Psoas muscle (tissue), 8 donors: ENCODE data around the gene SMIM12. TPM values are rescaled to one million over a fixed set of nuclear protein-coding genes. Genes with fewer than 3 reads are reported as not detected.
"Not testable (repeated sequence)": the region's sequence is repeated elsewhere in the genome, so short reads cannot be mapped to it uniquely, and the experiment has no call there.

ENCODE experiments used
- ATAC-seq, 4 donors: fragments of 200-7000 bp; cut with Tn5 transposase; one replicate each; pipeline ENCODE4 v1.9.1; 2020; ENCODE audit warnings: moderate library complexity in 3 of 4, mild to moderate bottlenecking in 2 of 4
- DNase-seq, 2 donors: peaks; one replicate each; pipeline ENCODE4 v3.0.0-alpha.2; 2020
- H3K27ac ChIP-seq: fragments of 200-600 bp; one replicate; pipeline ENCODE4 v1.8.0; 2022
- H3K27me3 ChIP-seq, 3 donors: fragments of 200-600 bp in 1 of 3; one replicate each; pipeline versions ENCODE4 v1.6.1 to v1.8.0; 2013 to 2022; ENCODE audit warnings: low read length in 2 of 3, mild to moderate bottlenecking in 2 of 3, moderate library complexity in 1 of 3; ENCODE audit not compliant: insufficient read depth in 3 of 3
- H3K36me3 ChIP-seq, 2 donors: fragments of 200-600 bp in 1 of 2; one replicate each; pipeline versions ENCODE4 v1.6.1 to v1.8.0; 2013 to 2022; ENCODE audit warnings: low read depth in 1 of 2, mild to moderate bottlenecking in 1 of 2, moderate library complexity in 1 of 2; ENCODE audit not compliant: insufficient read depth in 1 of 2
- H3K4me1 ChIP-seq: fragments of 200-600 bp; one replicate; pipeline ENCODE4 v1.8.0; 2022
- H3K4me3 ChIP-seq: fragments of 200-600 bp; one replicate; pipeline ENCODE4 v1.8.0; 2022; ENCODE audit warnings: mild to moderate bottlenecking
- H3K9me3 ChIP-seq: fragments of 200-600 bp; one replicate; pipeline ENCODE4 v1.8.0; 2022
- CTCF ChIP-seq: fragments of 200-600 bp; IDR thresholded peaks from one replicate; pipeline ENCODE4 v1.8.0; 2022; ENCODE audit warnings: antibody characterized with exemption
- WGBS, 3 donors: extraction: QIAGEN DNeasy Blood & Tissue Kit; methylation state at CpG; one replicate each; pipeline versions ENCODE4 v1.1.6 to v1.1.7; 2013; 5-methylcytosine and 5-hydroxymethylcytosine counted together
- intact Hi-C, 2 donors: fragments of 100-400 bp; cut with DNase I; formaldehyde crosslinking; loops; one replicate each; pipeline versions ENCODE4 v1.11.0 to v1.14.2; 2022
- polyA plus RNA-seq, 3 donors: library from polyadenylated mRNA; stranded (reverse); fragments of 200-250 nt; gene quantifications; one replicate each; pipeline ENCODE4 v1.2.3, GENCODE V29; 2013
- total RNA-seq, 4 donors: library from RNA; stranded (reverse); fragmentation: NEBNext Ultra II Directional in 2 of 4; extraction: Animal tissue kit (Norgen Biotek cat#: 25700) in 2 of 4; gene quantifications; one replicate each; pipeline versions ENCODE4 v1.2.1 to v1.2.4, GENCODE V29; 2021 to 2023
- donor health status: healthy with polysubstance abuse.
- donor health status: DM: no; HTN: no; CAD: no; lungs with moderate emphysema.
- donor health status: Bipolar disorder and iron deficiency.
- donor health status: healthy.
- donor health status: DM: yes; HTN: yes; CAD: no.
- donor health status: DM: no; HTN: no; CAD: no.
- donor health status: DM: no; HTN: no; CAD: no.
- donor health status: DM: yes; HTN: yes; CAD: no.

Gene SMIM12
- total and polyA plus RNA-seq, 7 donors: 17.9 to 140 (median 59.2) TPM

GRCh38 chr1:34825455-34826091 lies 34.0 kb downstream of the SMIM12 start:
- ATAC-seq (no peak), DNase-seq (no peak)
- no peak for TF ChIP-seq CTCF
- no peak overlapping the region for H3K27ac ChIP-seq
- H3K9me3 ChIP-seq: no peaks in the 10 kb centered on the region
- intact Hi-C loops: no loop called here
- no peak overlapping the region for H3K4me3 ChIP-seq
- H3K27me3 ChIP-seq: no peaks in the 10 kb centered on the region
- 63 to 67% (median 67%) methylated on average over 11 of the region's 11 CpGs for WGBS, 3 donors
- no peaks in the 10 kb centered on the region for H3K36me3 ChIP-seq
- no peaks in the 10 kb centered on the region for H3K4me1 ChIP-seq

GRCh38 chr1:34824817-34825454 lies 34.6 kb downstream of the SMIM12 start:
- ATAC-seq (no peak), DNase-seq (no peak)
- Histone ChIP-seq H3K9me3 (no peaks in the 10 kb centered on the region), H3K27ac (no peak overlapping the region), H3K36me3 (no peaks in the 10 kb centered on the region), H3K4me1 (no peaks in the 10 kb centered on the region), H3K27me3 (no peaks in the 10 kb centered on the region), H3K4me3 (no peak overlapping the region)
- 85 to 91% (median 89%) methylated on average over 3 of the region's 3 CpGs for WGBS, 3 donors
- intact Hi-C loops: no loop called here
- TF ChIP-seq CTCF: no peak

GRCh38 chr1:34822202-34822601 lies 37.3 kb downstream of the SMIM12 start:
- 82 to 92% (median 92%) methylated on average over 3 of the region's 3 CpGs for WGBS, 3 donors

GRCh38 chr1:34818862-34819261 lies 40.7 kb downstream of the SMIM12 start:
- intact Hi-C loops, H3K36me3 ChIP-seq, H3K27me3 ChIP-seq, H3K27ac ChIP-seq, H3K4me1 ChIP-seq, H3K4me3 ChIP-seq, H3K9me3 ChIP-seq, ATAC-seq, DNase-seq: not testable (repeated sequence)
- 95 to 100% (median 97%) methylated on average over 2 of the region's 2 CpGs for WGBS, 3 donors

More at GRCh38 chr1:34822202-34822601, 37.3 kb downstream of the SMIM12 start:
- no peak for TF ChIP-seq CTCF
- ATAC-seq (no peak), DNase-seq (no peak)
- Histone ChIP-seq H3K4me3 (no peak overlapping the region), H3K27me3 (no peaks in the 10 kb centered on the region), H3K4me1 (no peaks in the 10 kb centered on the region), H3K27ac (no peak overlapping the region), H3K9me3 (no peaks in the 10 kb centered on the region), H3K36me3 (no peaks in the 10 kb centered on the region)
- intact Hi-C loops: no loop called here

- Histone ChIP-seq H3K36me3 (no peaks in the 10 kb centered on the region), H3K4me3 (no peak overlapping the region), H3K9me3 (no peaks in the 10 kb centered on the region), H3K27ac (no peak overlapping the region), H3K4me1 (no peaks in the 10 kb centered on the region), H3K27me3 (no peaks in the 10 kb centered on the region)
- ATAC-seq: no peak
- DNase-seq: no peak
- intact Hi-C loops: no loop called here
- WGBS, 3 donors: 72 to 78% (median 76%) methylated on average over 3 of the region's 3 CpGs
- TF ChIP-seq CTCF: no peak
Observed at GRCh38 chr1:34816778-34817177, 42.8 kb downstream of the SMIM12 start.
